Activated naive CD4-positive, alpha-beta T cell treated with anti-CD3 and anti-CD28 coated beads, Interleukin-2, amount 50 U/mL, for 72 hours (primary cell): ENCODE results near the gene DBNDD1. TPM values are rescaled to one million over a fixed set of nuclear protein-coding genes. Genes with fewer than 3 reads are reported as not detected.
"Not testable (repeated sequence)": the region's sequence is repeated elsewhere in the genome, so short reads cannot be mapped to it uniquely, and the experiment has no call there.

Experiments
- ATAC-seq, 2 donors: fragments of 150-1000 bp; cut with Tn5 transposase; 2 replicates each; pipeline ENCODE4 v1.10.0; 2021; ENCODE audit warnings: mild to moderate bottlenecking in 2 of 2, moderate library complexity in 2 of 2
- DNase-seq, 2 donors: peaks; one replicate each; pipeline ENCODE4 v3.0.0; 2021 to 2022; ENCODE audit warnings: low spot score in 2 of 2
- H3K27ac Mint-ChIP-seq, 2 donors: one replicate each; pipeline ENCODE4 v1.8.0; 2022; ENCODE audit warnings: mild to moderate bottlenecking in 2 of 2, mixed read lengths in 2 of 2
- H3K36me3 Mint-ChIP-seq, 2 donors: one replicate each; pipeline ENCODE4 v1.8.0; 2022; ENCODE audit warnings: mixed read lengths in 2 of 2
- H3K9me3 Mint-ChIP-seq, 2 donors: one replicate each; pipeline ENCODE4 v1.8.0; 2022; ENCODE audit warnings: mixed read lengths in 2 of 2
- total RNA-seq, 2 donors: library from RNA; stranded (reverse); gene quantifications; one replicate each; pipeline ENCODE4 v1.2.3, GENCODE V29; 2022

The DBNDD1 gene
- 1 to 10 TPM in 1 of 2 donors, under 1 TPM in 1; 0.50 to 1.1 TPM for total RNA-seq

GRCh38 chr16:90018652-90019542 lies at the start of gene DBNDD1:
DBNDD1 (minus strand) TSS chr16:90019456; CDS start chr16:90019341, 115 bp downstream.
- no peak for ATAC-seq
- DNase-seq, result no peak

DNA sequence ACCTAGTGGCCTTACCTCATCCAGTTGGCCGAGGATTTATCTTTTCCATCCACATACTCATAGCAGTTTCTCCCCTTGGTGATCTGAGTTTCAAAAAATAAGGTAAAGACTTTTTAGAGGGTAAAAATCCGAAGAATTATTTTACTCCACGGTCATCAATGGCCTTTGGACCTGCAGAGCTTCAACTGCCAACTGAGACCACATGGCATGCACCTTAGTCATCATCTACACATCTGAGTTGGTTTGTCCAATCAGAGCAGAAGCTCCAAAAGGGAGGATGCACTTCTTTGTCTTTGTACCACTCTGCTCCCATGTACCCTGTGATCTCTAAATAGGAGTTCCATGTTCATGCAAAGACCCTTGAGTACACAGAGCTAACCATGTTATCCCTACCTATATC lies 42.2 kb upstream of the DBNDD1 start:
- Mint-ChIP-seq H3K27ac (no peak overlapping the region), H3K36me3 (no peaks in the 10 kb centered on the region), H3K9me3 (no peaks in the 10 kb centered on the region)
- DNase-seq, result no peak
- ATAC-seq, result no peak

More at GRCh38 chr16:90018652-90019542, at the start of gene DBNDD1:
- Mint-ChIP-seq H3K36me3 (peaks cover 6 to 13% of the 10 kb centered on the region in 2 donors), H3K9me3 (peaks cover 0 to 7% of the 10 kb centered on the region in 2 donors), H3K27ac (peak within 1 kb of the TSS in 1 of 2 donors; percentile 24)

GRCh38 chr16:90057738-90058173 lies 38.5 kb upstream of the DBNDD1 start:
- Mint-ChIP-seq H3K27ac (no peak overlapping the region), H3K9me3 (peaks cover 12 to 15% of the 10 kb centered on the region in 2 donors), H3K36me3 (peaks cover 13 to 17% of the 10 kb centered on the region in 2 donors)
- ATAC-seq, result peak; percentile 43 to 87
- no peak for DNase-seq

- not testable (repeated sequence) for H3K27ac Mint-ChIP-seq, ATAC-seq, DNase-seq
- peaks cover 13 to 17% of the 10 kb centered on the region in 2 donors for H3K36me3 Mint-ChIP-seq
- peaks cover 12 to 15% of the 10 kb centered on the region in 2 donors for H3K9me3 Mint-ChIP-seq
Observed at GRCh38 chr16:90056521-90056920, 37.3 kb upstream of the DBNDD1 start.

DNA sequence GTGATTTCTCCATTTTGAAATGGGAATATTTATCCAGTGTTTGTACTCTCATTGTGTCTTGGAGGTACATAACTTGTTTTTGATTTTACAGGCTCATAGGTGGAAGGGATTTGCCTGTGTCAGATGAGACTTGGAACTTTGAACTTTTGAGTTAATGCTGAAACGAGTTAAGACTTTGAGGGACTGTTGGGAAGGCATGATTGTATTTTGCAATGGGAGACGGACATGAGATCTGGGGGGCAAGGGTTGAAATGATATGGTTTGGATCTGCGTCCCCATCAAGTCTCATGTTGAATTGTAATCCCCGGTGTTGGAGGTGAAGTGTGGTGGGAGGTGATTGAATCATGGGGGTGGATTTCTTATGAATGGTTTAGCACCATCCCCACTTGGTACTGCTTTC lies 36.1 kb upstream of the DBNDD1 start:
- peaks cover 12 to 15% of the 10 kb centered on the region in 2 donors for H3K9me3 Mint-ChIP-seq
- DNase-seq, result no peak
- no peak for ATAC-seq
- H3K27ac Mint-ChIP-seq, result no peak overlapping the region
- H3K36me3 Mint-ChIP-seq, result peaks cover 13 to 17% of the 10 kb centered on the region in 2 donors

DNA sequence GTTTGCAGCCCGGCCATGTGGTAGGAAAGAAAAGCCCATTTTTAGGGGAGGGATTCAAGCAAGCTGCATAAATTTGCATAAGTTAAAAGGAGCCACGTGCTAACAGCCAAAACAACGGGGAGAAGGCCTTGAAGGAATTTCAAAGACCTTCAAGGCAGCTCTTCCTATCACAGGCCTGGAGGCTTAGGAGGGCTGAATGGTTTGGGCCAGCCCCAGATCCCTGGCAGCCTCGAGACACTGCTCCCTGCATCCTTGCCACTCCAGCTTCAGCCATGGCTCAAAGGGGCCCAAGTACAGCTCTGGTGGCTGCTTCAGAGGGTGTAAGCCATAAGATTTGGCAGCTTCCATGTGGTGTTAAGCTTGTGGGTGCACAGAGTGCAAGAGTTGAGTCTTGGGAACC lies 35.3 kb upstream of the DBNDD1 start:
- Mint-ChIP-seq H3K27ac (no peak overlapping the region), H3K9me3 (peaks cover 12 to 15% of the 10 kb centered on the region in 2 donors), H3K36me3 (peaks cover 13 to 17% of the 10 kb centered on the region in 2 donors)
- ATAC-seq (no peak), DNase-seq (no peak)

GRCh38 chr16:90053902-90054500 lies 34.7 kb upstream of the DBNDD1 start:
- peaks cover 12 to 15% of the 10 kb centered on the region in 2 donors for H3K9me3 Mint-ChIP-seq
- no peak overlapping the region for H3K27ac Mint-ChIP-seq
- H3K36me3 Mint-ChIP-seq, result peaks cover 13 to 17% of the 10 kb centered on the region in 2 donors
- DNase-seq, result no peak
- no peak for ATAC-seq

GRCh38 chr16:90050969-90051368 lies 31.7 kb upstream of the DBNDD1 start:
- ATAC-seq (no peak), DNase-seq (no peak)
- Mint-ChIP-seq H3K27ac (no peak overlapping the region), H3K36me3 (peaks cover 17% of the 10 kb centered on the region in 2 donors), H3K9me3 (peaks cover 12 to 15% of the 10 kb centered on the region in 2 donors)

DNA sequence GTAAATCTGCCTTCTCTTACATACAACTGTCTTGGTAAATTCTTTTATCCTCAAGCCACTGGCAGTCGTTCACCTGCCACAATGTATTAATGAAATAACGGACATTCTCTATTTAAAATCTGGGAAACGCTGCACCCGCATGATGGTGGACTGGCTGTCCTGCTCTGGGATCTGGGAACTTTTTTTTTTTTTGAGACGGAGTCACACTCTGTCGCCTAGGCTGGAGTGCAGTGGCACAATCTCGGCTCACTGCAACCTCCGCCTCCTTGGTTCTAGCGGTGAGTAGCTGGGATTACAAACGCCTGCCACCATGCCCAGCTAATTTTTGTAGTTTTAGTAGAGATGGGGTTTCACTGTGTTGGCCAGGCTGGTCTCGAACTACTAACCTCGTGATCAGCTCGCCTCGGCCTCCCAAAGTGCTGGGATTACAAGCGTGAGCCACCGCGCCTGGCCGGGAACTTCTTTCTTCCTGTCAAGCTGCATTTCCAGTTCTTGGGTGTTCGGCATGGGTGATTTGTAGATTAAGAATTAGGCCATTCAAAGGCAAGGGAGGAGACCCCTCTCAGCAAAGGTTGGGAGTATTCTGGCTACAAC lies 29.6 kb upstream of the DBNDD1 start:
- H3K9me3 Mint-ChIP-seq, result peaks cover 7 to 8% of the 10 kb centered on the region in 2 donors
- peaks cover 5 to 10% of the 10 kb centered on the region in 2 donors for H3K36me3 Mint-ChIP-seq
- no peak for ATAC-seq
- no peak for DNase-seq
- H3K27ac Mint-ChIP-seq, result no peak overlapping the region

GRCh38 chr16:90048347-90048722 lies 29.1 kb upstream of the DBNDD1 start:
- Mint-ChIP-seq H3K9me3 (peaks cover 4 to 5% of the 10 kb centered on the region in 2 donors), H3K27ac (no peak overlapping the region), H3K36me3 (peaks cover 5 to 8% of the 10 kb centered on the region in 2 donors)
- no peak for DNase-seq
- peak in 1 of 2 donors; percentile 22 for ATAC-seq

- Mint-ChIP-seq H3K36me3 (peaks cover under 1 to 8% of the 10 kb centered on the region in 2 donors), H3K27ac (no peak overlapping the region), H3K9me3 (no peaks in the 10 kb centered on the region)
- DNase-seq, result no peak
- ATAC-seq, result peak in 1 of 2 donors; percentile 38
Observed at GRCh38 chr16:90047714-90048346, 28.6 kb upstream of the DBNDD1 start.

GRCh38 chr16:90046971-90047713 lies 27.9 kb upstream of the DBNDD1 start:
- H3K9me3 Mint-ChIP-seq, result no peaks in the 10 kb centered on the region
- ATAC-seq, result peak in 1 of 2 donors; percentile 24
- H3K36me3 Mint-ChIP-seq, result peaks cover 0 to 8% of the 10 kb centered on the region in 2 donors
- H3K27ac Mint-ChIP-seq, result no peak overlapping the region
- no peak for DNase-seq

- Mint-ChIP-seq H3K9me3 (no peaks in the 10 kb centered on the region), H3K36me3 (peaks cover 0 to 8% of the 10 kb centered on the region in 2 donors), H3K27ac (no peak overlapping the region)
- ATAC-seq (no peak), DNase-seq (no peak)
Observed at GRCh38 chr16:90046122-90046970, 27.1 kb upstream of the DBNDD1 start.

DNA sequence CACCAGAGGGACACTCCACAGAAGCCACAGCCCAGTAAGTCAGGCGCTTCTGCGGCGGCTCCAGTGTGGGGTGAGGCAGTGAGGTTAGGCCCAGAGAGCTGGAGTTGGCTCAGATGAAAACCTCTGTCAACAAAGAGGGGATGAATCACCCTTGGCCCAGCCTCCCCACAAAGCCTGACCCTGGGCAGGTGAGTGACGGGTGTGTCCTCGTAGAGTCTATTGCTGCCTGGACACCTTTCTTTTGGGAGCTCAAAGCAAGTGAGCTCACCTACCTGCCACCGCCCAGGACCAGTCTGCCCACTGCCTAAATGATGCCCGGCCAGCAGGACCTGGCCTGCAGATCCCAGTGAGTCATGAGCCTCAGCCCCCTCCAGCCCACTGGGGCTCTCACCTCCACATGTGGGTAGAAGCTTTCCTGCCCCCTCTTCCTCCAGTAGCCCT lies 24.9 kb upstream of the DBNDD1 start:
- no peak for DNase-seq

GRCh38 chr16:90043526-90043925 lies 24.3 kb upstream of the DBNDD1 start:
- ATAC-seq, result no peak

More for the DNA sequence above, 24.9 kb upstream of the DBNDD1 start:
- peak in 1 of 2 donors; percentile 29 for ATAC-seq
- Mint-ChIP-seq H3K36me3 (peaks cover 0 to 8% of the 10 kb centered on the region in 2 donors), H3K27ac (no peak overlapping the region), H3K9me3 (no peaks in the 10 kb centered on the region)

More at GRCh38 chr16:90043526-90043925, 24.3 kb upstream of the DBNDD1 start:
- H3K9me3 Mint-ChIP-seq, result no peaks in the 10 kb centered on the region
- no peak overlapping the region for H3K27ac Mint-ChIP-seq
- no peak for DNase-seq
- peaks cover 0 to 8% of the 10 kb centered on the region in 2 donors for H3K36me3 Mint-ChIP-seq
